ENCODE data around the gene MAGEA2B.
"Not testable (repeated sequence)": the region's sequence is repeated elsewhere in the genome, so short reads cannot be mapped to it uniquely, and the experiment has no call there.

MAGEA2B gene

DNA sequence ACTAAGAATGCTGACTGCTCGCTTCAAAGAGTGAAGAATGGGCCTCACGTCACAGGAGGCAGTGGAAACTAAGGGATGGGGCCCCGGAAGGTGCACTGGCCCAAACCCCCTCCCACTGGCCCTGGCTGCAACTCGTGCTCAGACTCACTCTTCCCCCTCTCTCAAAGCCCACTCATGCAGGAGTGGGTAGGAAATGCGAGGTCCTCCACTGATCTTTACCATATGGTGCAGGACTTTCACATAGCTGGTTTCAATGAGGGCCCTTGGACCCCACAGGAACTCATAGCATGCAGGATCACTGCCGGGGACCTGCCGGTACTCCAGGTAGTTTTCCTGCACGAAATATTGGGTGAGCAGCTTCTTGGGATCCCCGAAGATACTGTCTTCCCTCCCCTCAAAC lies 52.1 kb downstream of the MAGEA2B start:
- DNase-seq (ENCODE audit: low read depth in 2 of 2); H3K4me3 ChIP-seq (replicated peaks in 1 of 2; ENCODE audit: low read depth in 2 of 2, low read length in 2 of 2): not testable (repeated sequence)
